GM12865 (cell line): Measurements from ENCODE around the gene KDM4E.
"Not testable (repeated sequence)": the region's sequence is repeated elsewhere in the genome, so short reads cannot be mapped to it uniquely, and the experiment has no call there.

Experiments used
- DNase-seq: peaks from one replicate; pipeline ENCODE4 v3.0.0; 2010; ENCODE audit warnings: low read depth
- H3K4me3 ChIP-seq: 2 replicates; pipeline ENCODE4 v1.5.1; 2011; ENCODE audit warnings: mild to moderate bottlenecking, low read depth, low read length, control low read depth
- TF ChIP-seq, protein P1 (sequence below): IDR thresholded peaks from 2 replicates; pipeline ENCODE4 v1.5.1; 2011; ENCODE audit warnings: low read length, control low read depth, low read depth, inconsistent platforms; ENCODE audit not compliant: insufficient read depth; ENCODE audit errors: missing control alignments

The KDM4E gene

DNA sequence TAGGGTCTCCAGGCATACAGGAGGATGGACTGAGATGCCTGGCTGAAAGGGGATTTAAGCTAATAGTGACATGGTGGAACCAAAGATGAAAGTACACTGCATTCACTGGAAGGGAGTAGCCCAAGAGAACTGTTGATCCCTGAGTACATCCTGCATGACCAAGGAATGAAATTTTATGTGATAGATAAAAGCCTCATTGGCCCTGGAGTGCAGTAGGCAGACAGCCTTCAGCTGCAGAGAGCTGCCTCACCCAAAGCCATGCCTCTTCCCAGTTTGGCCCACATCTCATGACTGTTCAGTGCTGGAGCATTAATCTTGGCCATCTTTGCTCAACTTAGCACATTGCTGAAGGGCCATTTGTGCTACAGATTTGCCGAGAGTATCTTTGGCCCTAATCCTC lies 8.0 kb downstream of the KDM4E start:
- no peak overlapping the region for H3K4me3 ChIP-seq
- no peak for DNase-seq
- TF ChIP-seq, protein P1, sequence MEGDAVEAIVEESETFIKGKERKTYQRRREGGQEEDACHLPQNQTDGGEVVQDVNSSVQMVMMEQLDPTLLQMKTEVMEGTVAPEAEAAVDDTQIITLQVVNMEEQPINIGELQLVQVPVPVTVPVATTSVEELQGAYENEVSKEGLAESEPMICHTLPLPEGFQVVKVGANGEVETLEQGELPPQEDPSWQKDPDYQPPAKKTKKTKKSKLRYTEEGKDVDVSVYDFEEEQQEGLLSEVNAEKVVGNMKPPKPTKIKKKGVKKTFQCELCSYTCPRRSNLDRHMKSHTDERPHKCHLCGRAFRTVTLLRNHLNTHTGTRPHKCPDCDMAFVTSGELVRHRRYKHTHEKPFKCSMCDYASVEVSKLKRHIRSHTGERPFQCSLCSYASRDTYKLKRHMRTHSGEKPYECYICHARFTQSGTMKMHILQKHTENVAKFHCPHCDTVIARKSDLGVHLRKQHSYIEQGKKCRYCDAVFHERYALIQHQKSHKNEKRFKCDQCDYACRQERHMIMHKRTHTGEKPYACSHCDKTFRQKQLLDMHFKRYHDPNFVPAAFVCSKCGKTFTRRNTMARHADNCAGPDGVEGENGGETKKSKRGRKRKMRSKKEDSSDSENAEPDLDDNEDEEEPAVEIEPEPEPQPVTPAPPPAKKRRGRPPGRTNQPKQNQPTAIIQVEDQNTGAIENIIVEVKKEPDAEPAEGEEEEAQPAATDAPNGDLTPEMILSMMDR: no peak

DNA sequence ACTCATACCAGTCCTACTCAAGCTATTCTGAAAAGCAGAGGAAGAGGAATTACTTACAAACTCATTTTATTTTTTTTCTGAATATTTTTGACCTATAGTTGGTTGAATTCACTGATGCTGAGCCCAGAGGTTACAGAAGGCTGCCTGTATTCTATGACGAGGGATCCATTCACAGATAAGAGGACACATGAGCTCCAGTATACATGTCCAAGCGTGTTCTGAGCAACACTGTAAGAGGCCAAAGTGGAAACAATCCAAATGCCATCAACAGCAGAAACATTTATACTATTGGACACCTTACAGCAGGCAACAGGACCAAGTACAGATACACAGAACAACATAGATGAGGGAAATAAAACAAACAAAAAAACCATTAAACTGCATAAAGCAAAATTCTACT lies 10.3 kb downstream of the KDM4E start:
- TF ChIP-seq, protein P1: no peak
- DNase-seq: no peak
- no peak overlapping the region for H3K4me3 ChIP-seq

DNA sequence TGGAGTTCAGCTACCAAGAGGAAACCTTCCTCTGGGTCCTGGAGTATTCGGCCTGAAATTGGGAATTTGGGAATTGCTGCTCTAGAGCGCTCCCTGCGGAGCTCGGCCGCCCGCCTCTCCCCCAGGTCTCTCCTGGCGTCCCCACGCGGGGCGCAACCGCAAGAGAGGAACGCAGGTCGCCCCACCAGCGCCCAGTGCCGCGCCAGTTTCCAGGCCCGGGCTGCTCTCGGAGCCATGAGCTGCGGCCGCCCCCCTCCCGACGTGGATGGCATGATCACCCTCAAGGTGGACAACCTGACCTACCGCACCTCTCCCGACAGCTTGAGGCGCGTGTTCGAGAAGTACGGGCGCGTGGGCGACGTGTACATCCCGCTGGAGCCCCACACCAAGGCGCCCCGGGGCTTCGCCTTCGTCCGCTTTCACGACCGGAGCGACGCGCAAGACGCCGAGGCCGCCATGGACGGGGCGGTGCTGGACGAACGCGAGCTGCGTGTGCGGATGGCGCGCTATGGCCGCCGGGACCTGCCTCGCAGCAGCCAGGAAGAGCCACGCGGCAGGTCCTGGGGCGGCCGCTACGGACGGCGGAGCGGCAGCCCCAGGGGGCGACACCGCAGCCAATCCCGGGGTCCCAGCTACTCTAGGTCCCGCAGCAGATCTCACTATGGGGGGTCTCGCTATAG lies 12.4 kb downstream of the KDM4E start:
- not testable (repeated sequence) for DNase-seq, H3K4me3 ChIP-seq

DNA sequence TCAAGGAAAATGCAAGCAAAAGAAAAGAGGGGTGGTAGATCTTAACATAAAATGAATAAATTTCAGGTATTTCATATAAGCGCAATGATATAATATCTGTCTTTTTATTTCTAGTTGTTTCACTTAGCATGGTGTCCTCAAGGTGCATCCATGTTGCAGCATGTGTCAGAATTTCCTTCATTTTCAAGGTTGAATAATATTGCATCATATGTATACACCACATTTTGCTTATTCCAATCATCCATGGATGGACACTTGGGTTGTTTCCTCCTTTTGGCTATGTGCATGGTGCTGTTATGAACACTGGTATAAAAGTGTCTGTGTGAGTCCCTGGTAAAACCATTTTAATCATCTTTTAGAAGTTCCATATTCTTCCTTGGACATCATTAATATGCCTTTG lies 17.2 kb downstream of the KDM4E start:
- TF ChIP-seq, protein P1: no peak
- no peak overlapping the region for H3K4me3 ChIP-seq
- no peak for DNase-seq

DNA sequence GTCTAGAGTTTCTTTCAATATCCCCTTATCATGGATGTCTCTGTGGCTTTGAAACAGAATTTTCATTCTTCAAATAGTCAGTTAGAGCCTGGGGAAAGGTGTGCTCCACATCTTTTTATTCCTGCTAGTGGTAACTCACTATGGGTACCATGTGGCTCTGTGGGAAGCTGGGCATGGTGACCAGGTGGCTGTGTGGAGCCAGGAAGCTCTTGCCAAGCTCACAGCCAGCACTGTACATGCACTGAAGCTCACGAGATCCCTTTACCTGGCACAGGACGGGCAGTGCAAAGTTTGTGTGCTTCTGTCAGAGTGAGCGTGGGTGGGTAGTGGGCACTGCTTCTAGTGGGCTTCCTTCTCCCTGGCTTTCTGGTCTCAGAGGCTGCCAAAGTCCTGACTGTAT lies 17.8 kb downstream of the KDM4E start:
- H3K4me3 ChIP-seq: no peak overlapping the region
- DNase-seq: no peak
- TF ChIP-seq, protein P1: no peak

DNA sequence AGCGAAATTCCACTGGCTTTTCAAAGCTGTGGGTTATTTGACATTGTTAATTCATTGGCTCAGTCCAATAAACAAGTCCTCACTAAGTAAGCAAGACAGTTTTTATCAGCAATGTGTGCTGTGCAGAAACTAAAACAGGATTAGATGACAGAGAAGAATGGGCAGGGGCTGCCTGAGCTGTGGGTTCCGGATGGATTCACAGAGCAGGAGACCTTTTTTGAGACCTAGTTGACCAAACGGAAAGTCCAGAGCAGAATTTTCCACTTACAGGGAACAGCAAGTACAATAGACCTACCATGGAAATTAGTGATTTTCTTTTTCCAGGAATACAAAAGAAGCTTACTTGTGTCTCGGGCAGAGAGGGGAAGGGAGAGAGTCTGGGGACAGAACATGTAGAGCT lies 19.0 kb downstream of the KDM4E start:
- no peak for DNase-seq
- TF ChIP-seq, protein P1: no peak
- no peak overlapping the region for H3K4me3 ChIP-seq

DNA sequence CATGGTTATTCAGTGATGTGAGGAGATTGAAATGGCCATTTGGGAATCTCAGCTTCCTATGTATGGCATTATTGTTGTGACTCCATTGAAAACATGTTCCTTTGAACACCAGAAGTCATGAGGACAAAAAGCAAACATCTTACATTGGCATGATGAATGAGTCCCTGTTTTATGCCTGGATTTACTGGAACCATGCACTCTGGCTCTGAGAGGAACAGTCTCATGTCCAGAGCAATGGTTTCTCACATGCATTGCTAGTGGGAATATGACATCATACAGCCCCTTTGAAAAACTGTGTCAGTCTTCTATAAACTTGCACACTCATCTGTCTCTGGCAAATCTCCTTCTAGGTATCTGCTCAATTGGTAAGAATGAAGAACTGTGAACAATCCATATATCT lies 20.8 kb downstream of the KDM4E start:
- H3K4me3 ChIP-seq: no peak overlapping the region
- DNase-seq: no peak
- TF ChIP-seq, protein P1: no peak

DNA sequence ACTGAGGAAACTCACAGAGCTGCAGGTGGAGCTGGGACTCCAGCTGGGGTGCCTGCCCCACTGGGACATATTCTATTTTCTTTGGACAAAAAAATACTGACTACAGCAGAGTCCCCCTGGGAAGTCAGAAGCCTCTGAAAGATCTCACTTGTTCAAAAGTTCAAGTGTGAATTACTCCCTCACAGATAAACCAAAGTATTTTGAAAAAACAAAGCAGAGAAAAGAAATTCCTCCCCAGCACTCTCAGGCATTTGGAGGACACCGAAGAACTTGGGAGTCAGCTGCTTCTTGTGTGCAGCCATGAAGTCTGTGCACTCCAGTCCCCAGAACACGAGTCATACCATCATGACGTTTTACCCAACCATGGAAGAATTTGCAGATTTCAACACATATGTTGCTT lies 24.1 kb downstream of the KDM4E start, which contains the start of gene KDM4F:
Gene KDM4F (plus strand): TSS at position 301 of the 400 bp plus-strand sequence.
- DNase-seq, H3K4me3 ChIP-seq: not testable (repeated sequence)
